ENCODE results near the gene DCX. TPM values are rescaled to one million over a fixed set of nuclear protein-coding genes. Genes with fewer than 3 reads are reported as not detected.

DCX gene
- total and polyA plus RNA-seq, 2 of the 4 experiments (the other 2 are of a cell fraction), result not detected

GRCh38 chrX:111354496-111354895 is 57.5 kb downstream of the DCX start:
- in situ Hi-C loops (cut with MboI; ENCODE audit: low sequenced_read_pairs) (no loop called here), dilution Hi-C loops (cut with HindIII; ENCODE audit: low sequenced_read_pairs, unreplicated experiment) (no loop called here), intact Hi-C loops (cut with micrococcal nuclease) (no loop called here)
- no peak overlapping the region for H3K4me3 ChIP-seq (ENCODE audit: insufficient read depth, low read depth, low read length)
- H3K23ac ChIP-seq (ENCODE audit: low read depth, low read length), result no peak overlapping the region
- H3K79me1 ChIP-seq (ENCODE audit: low read depth in 1 of 2, low read length in 2 of 2), result no peaks in the 10 kb centered on the region
- H3K36me3 ChIP-seq (ENCODE audit: control insufficient read depth, insufficient read depth, low read length), result no peaks in the 10 kb centered on the region
- no peak overlapping the region for H4K91ac ChIP-seq (ENCODE audit: insufficient read depth, low read depth, low read length)
- H2AFZ ChIP-seq (replicated peaks; ENCODE audit: low read length, poor library complexity), result no peak overlapping the region
- no peak overlapping the region for H3K18ac ChIP-seq (ENCODE audit: low read depth, low read length)
- H3K4me1 ChIP-seq (ENCODE audit: control insufficient read depth, insufficient read depth, low read length), result no peaks in the 10 kb centered on the region
- H3K9me1 ChIP-seq (ENCODE audit: insufficient read depth, low read length), result no peaks in the 10 kb centered on the region
- H3K27me3 ChIP-seq (ENCODE audit: control insufficient read depth, insufficient read depth, low read length), result peaks cover 7% of the 10 kb centered on the region; the same call in 1 of the 2 replicates
- no peak overlapping the region for H2AK9ac ChIP-seq (replicated peaks; ENCODE audit: low read depth, low read length, poor library complexity)
- H2BK120ac ChIP-seq (ENCODE audit: low read depth, low read length), result no peak overlapping the region
- no peak overlapping the region for H3K4ac ChIP-seq (ENCODE audit: low read depth, low read length)
- H3K27ac ChIP-seq (ENCODE audit: insufficient read depth, low read length), result no peak overlapping the region
- H4K8ac ChIP-seq (ENCODE audit: low read depth in 2 of 2, low read length in 2 of 2), result no peak overlapping the region
- no peak overlapping the region for H2BK20ac ChIP-seq (ENCODE audit: low read depth, low read length)
- BruUV-seq (replicated peaks), result no TSS peak
- H4K5ac ChIP-seq (ENCODE audit: low read depth, low read length), result no peak overlapping the region
- no peak overlapping the region for H3K14ac ChIP-seq (replicated peaks; ENCODE audit: low read depth, low read length)
- no peak overlapping the region for H2BK5ac ChIP-seq (ENCODE audit: low read depth, low read length, poor library complexity, severe bottlenecking)
- no peak overlapping the region for H3K4me2 ChIP-seq (ENCODE audit: low read depth, low read length)
- no peak overlapping the region for H2BK15ac ChIP-seq (ENCODE audit: low read depth, low read length)
- H3K9me3 ChIP-seq (ENCODE audit: control insufficient read depth, insufficient read depth, low read length), result no peaks in the 10 kb centered on the region
- no peak overlapping the region for H3K56ac ChIP-seq (ENCODE audit: extremely low read depth, insufficient read depth, low read length)
- DNase-seq (no peak), ATAC-seq (ENCODE audit: low read depth) (no peak)
- no peak for TF ChIP-seq POLR2A (IDR thresholded peaks at IDR 0.05; ENCODE audit: low read depth, low read length)
- no peak for TF ChIP-seq FOS (IDR thresholded peaks at IDR 0.05; ENCODE audit: low read depth, low read length)
- no peak for TF ChIP-seq ELK1 (IDR thresholded peaks at IDR 0.05; ENCODE audit: borderline replicate concordance, low read depth, low read length)
- TF ChIP-seq MXI1 (IDR thresholded peaks at IDR 0.05; ENCODE audit: borderline replicate concordance, low read depth, low read length), result no peak
- no peak for TF ChIP-seq RAD21 (IDR thresholded peaks at IDR 0.05; ENCODE audit: low read length)
- no peak for TF ChIP-seq SMC3 (IDR thresholded peaks at IDR 0.05; ENCODE audit: low read depth, low read length)
- TF ChIP-seq CEBPB (IDR thresholded peaks at IDR 0.05; ENCODE audit: low read depth, low read length), result no peak
- TF ChIP-seq MAFK (IDR thresholded peaks at IDR 0.05; ENCODE audit: low read depth, low read length), result no peak
- no peak for TF ChIP-seq CTCF (conservative IDR thresholded peaks at IDR 0.05; ENCODE audit: low read depth, low read length)
- no peak for TF ChIP-seq NFE2L2 (IDR thresholded peaks at IDR 0.05; ENCODE audit: low read depth, low read length)
- TF ChIP-seq RFX5 (IDR thresholded peaks at IDR 0.05; ENCODE audit: low read depth, low read length), result no peak
- no peak for TF ChIP-seq USF2 (IDR thresholded peaks at IDR 0.05; ENCODE audit: low read depth, low read length)
- WGBS, 2 experiments (ENCODE audit: extremely low coverage in 2 of 2, insufficient read length in 1 of 2), result no CpG with 5 or more reads among the region's 1 CpG
- no peaks in the 10 kb centered on the region for H4K20me1 ChIP-seq (ENCODE audit: insufficient read depth, low read length)
- ChIA-PET CTCF (no interaction called here), POLR2A (ENCODE audit: unreplicated experiment) (no interaction called here)
- no peak overlapping the region for H3K9ac ChIP-seq (ENCODE audit: low read depth, low read length)
- no peak overlapping the region for H2AK5ac ChIP-seq (ENCODE audit: low read depth, low read length)

All from IMR-90 (cell line).